Mesendoderm (in vitro differentiated cells): Measurements from ENCODE around the gene PARD6B.
"Not testable (repeated sequence)": the region's sequence is repeated elsewhere in the genome, so short reads cannot be mapped to it uniquely, and the experiment has no call there.

Experiments used
- DNase-seq: peaks from one replicate; pipeline ENCODE4 v3.0.0; 2013
- H2AK5ac ChIP-seq: 2 replicates; pipeline ENCODE4 v1.6.1; 2013; ENCODE audit warnings: low read length, inconsistent platforms
- H2BK120ac ChIP-seq: 2 replicates; pipeline ENCODE4 v1.6.1; 2013; ENCODE audit warnings: low read depth, mild to moderate bottlenecking, low read length, moderate library complexity, mixed read lengths
- H2BK15ac ChIP-seq: replicated peaks from 2 replicates; pipeline ENCODE4 v1.6.1; 2013; ENCODE audit warnings: low read depth, mild to moderate bottlenecking, moderate library complexity
- H2BK5ac ChIP-seq: 2 replicates; pipeline ENCODE4 v1.6.1; 2013; ENCODE audit warnings: low read length, inconsistent platforms
- H3K18ac ChIP-seq: 2 replicates; pipeline ENCODE4 v1.6.1; 2013; ENCODE audit warnings: mild to moderate bottlenecking, low read length, mixed read lengths
- H3K23ac ChIP-seq: one replicate; pipeline ENCODE4 v1.6.1; 2013; ENCODE audit warnings: low read length
- H3K27ac ChIP-seq: 2 replicates; pipeline ENCODE4 v1.5.1; 2013; ENCODE audit warnings: low read depth, mild to moderate bottlenecking, inconsistent platforms, low read length, moderate library complexity
- H3K27me3 ChIP-seq: 2 replicates; pipeline ENCODE4 v1.6.1; 2013; ENCODE audit warnings: low read length, control low read depth, mild to moderate bottlenecking, inconsistent platforms; ENCODE audit not compliant: insufficient read depth, poor library complexity
- H3K36me3 ChIP-seq: 2 replicates; pipeline ENCODE4 v1.6.1; 2013; ENCODE audit warnings: low read length, inconsistent platforms; ENCODE audit not compliant: control insufficient read depth, insufficient read depth
- H3K4ac ChIP-seq: one replicate; pipeline ENCODE4 v1.6.1; 2013; ENCODE audit warnings: low read depth, mild to moderate bottlenecking, low read length, moderate library complexity
- H3K4me1 ChIP-seq: 2 replicates; pipeline ENCODE4 v1.6.1; 2013; ENCODE audit warnings: low read depth, low read length, inconsistent platforms; ENCODE audit not compliant: control insufficient read depth
- H3K4me2 ChIP-seq: 2 replicates; pipeline ENCODE4 v1.6.1; 2013; ENCODE audit warnings: low read length
- H3K4me3 ChIP-seq: 2 replicates; pipeline ENCODE4 v1.5.1; 2013; ENCODE audit warnings: mild to moderate bottlenecking, low read length
- H3K56ac ChIP-seq: one replicate; pipeline ENCODE4 v1.6.1; 2013; ENCODE audit warnings: low read length
- H3K79me1 ChIP-seq: 2 replicates; pipeline ENCODE4 v1.6.1; 2013; ENCODE audit warnings: low read length, inconsistent platforms
- H3K79me2 ChIP-seq: 2 replicates; pipeline ENCODE4 v1.6.1; 2013; ENCODE audit warnings: mild to moderate bottlenecking, low read length; ENCODE audit not compliant: control insufficient read depth, insufficient read depth
- H3K9ac ChIP-seq: 2 replicates; pipeline ENCODE4 v1.6.1; 2013; ENCODE audit warnings: low read length, inconsistent platforms
- H4K5ac ChIP-seq: one replicate; pipeline ENCODE4 v1.6.1; 2013; ENCODE audit warnings: low read length
- H4K8ac ChIP-seq: one replicate; pipeline ENCODE4 v1.6.1; 2013; ENCODE audit warnings: low read depth, mild to moderate bottlenecking, control low read depth, low read length, moderate library complexity
- WGBS: extraction: QIAGEN DNeasy Blood & Tissue Kit; methylation state at CpG from one replicate; pipeline ENCODE4 v1.1.7; 2013; ENCODE audit warnings: low lambda C conversion rate, missing lambda C conversion rate; ENCODE audit not compliant: insufficient coverage; ENCODE audit errors: extremely low coverage; 5-methylcytosine and 5-hydroxymethylcytosine counted together

Gene PARD6B

GRCh38 chr20:50768991-50769390 lies 37.6 kb downstream of the PARD6B start:
- H3K4me3 ChIP-seq, H3K79me2 ChIP-seq, H3K9ac ChIP-seq, DNase-seq, H3K23ac ChIP-seq, H3K27me3 ChIP-seq, H4K5ac ChIP-seq, H3K4me2 ChIP-seq, H3K27ac ChIP-seq, H3K4me1 ChIP-seq, H2BK15ac ChIP-seq, H3K36me3 ChIP-seq, H2AK5ac ChIP-seq, H3K79me1 ChIP-seq, H2BK5ac ChIP-seq, H3K18ac ChIP-seq, H3K4ac ChIP-seq, H2BK120ac ChIP-seq, H4K8ac ChIP-seq: not testable (repeated sequence)
- no CpG with 5 or more reads among the region's 7 CpGs for WGBS
- peak overlapping the region; percentile 42 for H3K56ac ChIP-seq

- H3K56ac ChIP-seq, H3K4me3 ChIP-seq, H3K9ac ChIP-seq, H3K27me3 ChIP-seq, H2BK120ac ChIP-seq, H3K79me1 ChIP-seq, H2BK15ac ChIP-seq, H3K79me2 ChIP-seq, DNase-seq, H2BK5ac ChIP-seq, H3K4me2 ChIP-seq, H3K4me1 ChIP-seq, H3K4ac ChIP-seq, H3K18ac ChIP-seq, H4K5ac ChIP-seq, H2AK5ac ChIP-seq, H3K27ac ChIP-seq, H3K36me3 ChIP-seq, H4K8ac ChIP-seq, H3K23ac ChIP-seq: not testable (repeated sequence)
- WGBS: no CpG with 5 or more reads among the region's 12 CpGs
Measured at GRCh38 chr20:50769551-50770085, 38.2 kb downstream of the PARD6B start.

- not testable (repeated sequence) for H3K27ac ChIP-seq, H2BK120ac ChIP-seq, H4K8ac ChIP-seq, H3K56ac ChIP-seq, H2BK5ac ChIP-seq, H3K27me3 ChIP-seq, H3K4me2 ChIP-seq, H3K9ac ChIP-seq, H2BK15ac ChIP-seq, H3K4me1 ChIP-seq, H3K79me1 ChIP-seq, DNase-seq, H3K18ac ChIP-seq, H3K36me3 ChIP-seq, H4K5ac ChIP-seq, H3K4me3 ChIP-seq, H3K4ac ChIP-seq, H2AK5ac ChIP-seq, H3K79me2 ChIP-seq, H3K23ac ChIP-seq
- WGBS: no CpG with 5 or more reads among the region's 8 CpGs
Measured at GRCh38 chr20:50771419-50772080, 40.2 kb downstream of the PARD6B start.

GRCh38 chr20:50772420-50773185 lies 41.2 kb downstream of the PARD6B start:
- Histone ChIP-seq H4K8ac (no peak overlapping the region), H3K27me3 (no peaks in the 10 kb centered on the region), H2BK5ac (no peak overlapping the region), H3K23ac (no peak overlapping the region), H4K5ac (no peak overlapping the region), H3K18ac (no peak overlapping the region), H3K4me2 (no peak overlapping the region), H3K4me1 (no peaks in the 10 kb centered on the region), H3K9ac (no peak overlapping the region), H3K27ac (no peak overlapping the region), H3K79me2 (no peaks in the 10 kb centered on the region), H3K4me3 (no peak overlapping the region), H3K36me3 (no peaks in the 10 kb centered on the region), H3K4ac (no peak overlapping the region), H2AK5ac (no peak overlapping the region), H3K79me1 (no peaks in the 10 kb centered on the region), H3K56ac (no peak overlapping the region), H2BK120ac (no peak overlapping the region), H2BK15ac (no peak overlapping the region)
- no CpG with 5 or more reads among the region's 5 CpGs for WGBS
- DNase-seq: no peak

GRCh38 chr20:50774515-50774914 lies 43.1 kb downstream of the PARD6B start:
- Histone ChIP-seq H3K4me3 (no peak overlapping the region), H2BK15ac (no peak overlapping the region), H3K56ac (no peak overlapping the region), H3K18ac (no peak overlapping the region), H3K4ac (no peak overlapping the region), H4K5ac (no peak overlapping the region), H2BK120ac (no peak overlapping the region), H2AK5ac (no peak overlapping the region), H3K27me3 (no peaks in the 10 kb centered on the region), H3K27ac (no peak overlapping the region), H3K79me1 (no peaks in the 10 kb centered on the region), H2BK5ac (no peak overlapping the region), H4K8ac (no peak overlapping the region), H3K23ac (no peak overlapping the region), H3K79me2 (no peaks in the 10 kb centered on the region), H3K4me1 (no peaks in the 10 kb centered on the region), H3K36me3 (no peaks in the 10 kb centered on the region), H3K4me2 (no peak overlapping the region), H3K9ac (no peak overlapping the region)
- WGBS: no CpG with 5 or more reads among the region's 3 CpGs
- no peak for DNase-seq
